Measurements from ENCODE around the gene VPS13C. TPM values are rescaled to one million over a fixed set of nuclear protein-coding genes. Genes with fewer than 3 reads are reported as not detected.

Gene VPS13C
- total and polyA plus RNA-seq, 10 donors = 32.9 to 194 (median 147) TPM

- Histone ChIP-seq H3K36me3 (peaks cover 0 to 100% (median 43%) of the 10 kb centered on the region in 6 donors), H3K4me1 (no peaks in the 10 kb centered on the region), H3K27ac (no peak overlapping the region), H3K4me3 (no peak overlapping the region), H3K27me3 (replicated peaks in 1 of 7) (no peaks in the 10 kb centered on the region), H3K9me3 (no peaks in the 10 kb centered on the region)
- intact Hi-C loops (cut with DNase I; ENCODE audit: low total_unique reads) = no loop called here
- no peak for DNase-seq
- no peak for TF ChIP-seq POLR2A (IDR thresholded peaks at IDR 0.05)
- TF ChIP-seq POLR2AphosphoS5 (IDR thresholded peaks at IDR 0.05) = no peak
- 93 to 98% (median 97%) methylated on average over 4 of the region's 4 CpGs for WGBS, 5 donors
Observed at GRCh38 chr15:61935493-61935892, 124.8 kb downstream of the VPS13C start.

- intact Hi-C loops (cut with DNase I; ENCODE audit: low total_unique reads) = no loop called here
- H3K4me1 ChIP-seq = no peaks in the 10 kb centered on the region
- H3K27me3 ChIP-seq (replicated peaks in 1 of 7) = no peaks in the 10 kb centered on the region
- TF ChIP-seq POLR2AphosphoS5 (IDR thresholded peaks at IDR 0.05) = no peak
- TF ChIP-seq CTCF (IDR thresholded peaks at IDR 0.05 in 8 of 11, conservative IDR thresholded peaks at IDR 0.05 in 3 of 11) = no peak
- no peak for TF ChIP-seq POLR2A (IDR thresholded peaks at IDR 0.05)
- no peaks in the 10 kb centered on the region for H3K9me3 ChIP-seq
- H3K36me3 ChIP-seq = peaks cover 0 to 100% (median 56%) of the 10 kb centered on the region in 6 donors
- no peak overlapping the region for H3K27ac ChIP-seq
- H3K4me3 ChIP-seq = no peak overlapping the region
- DNase-seq = no peak
Observed at GRCh38 chr15:61929452-61929851, 130.8 kb downstream of the VPS13C start.

GRCh38 chr15:61923173-61923572 is 137.1 kb downstream of the VPS13C start:
- TF ChIP-seq POLR2AphosphoS5 (IDR thresholded peaks at IDR 0.05) (no peak), POLR2A (IDR thresholded peaks at IDR 0.05) (no peak), CTCF (IDR thresholded peaks at IDR 0.05 in 8 of 11, conservative IDR thresholded peaks at IDR 0.05 in 3 of 11) (no peak)
- peaks cover 0 to 97% (median 67%) of the 10 kb centered on the region in 6 donors for H3K36me3 ChIP-seq
- 93 to 99% (median 96%) methylated on average over 3 of the region's 3 CpGs for WGBS, 5 donors

GRCh38 chr15:61921093-61921492 is 139.2 kb downstream of the VPS13C start:
- Histone ChIP-seq H3K27me3 (replicated peaks in 1 of 7) (no peaks in the 10 kb centered on the region), H3K36me3 (peaks cover 5 to 97% (median 71%) of the 10 kb centered on the region in 6 donors), H3K4me1 (no peaks in the 10 kb centered on the region), H3K27ac (no peak overlapping the region), H3K9me3 (no peaks in the 10 kb centered on the region), H3K4me3 (no peak overlapping the region)
- intact Hi-C loops (cut with DNase I; ENCODE audit: low total_unique reads) = no loop called here
- no peak for TF ChIP-seq POLR2AphosphoS5 (IDR thresholded peaks at IDR 0.05)
- no peak for TF ChIP-seq POLR2A (IDR thresholded peaks at IDR 0.05)
- TF ChIP-seq CTCF (IDR thresholded peaks at IDR 0.05 in 8 of 11, conservative IDR thresholded peaks at IDR 0.05 in 3 of 11) = no peak
- 87 to 98% (median 93%) methylated on average over 1 of the region's 1 CpG for WGBS, 5 donors
- DNase-seq = no peak

More at GRCh38 chr15:61923173-61923572, 137.1 kb downstream of the VPS13C start:
- no peak for DNase-seq
- no peaks in the 10 kb centered on the region for H3K4me1 ChIP-seq
- H3K4me3 ChIP-seq = no peak overlapping the region
- no peaks in the 10 kb centered on the region for H3K9me3 ChIP-seq
- intact Hi-C loops (cut with DNase I; ENCODE audit: low total_unique reads) = no loop called here
- no peaks in the 10 kb centered on the region for H3K27me3 ChIP-seq (replicated peaks in 1 of 7)
- no peak overlapping the region for H3K27ac ChIP-seq

GRCh38 chr15:61917457-61917856 is 142.8 kb downstream of the VPS13C start:
- Histone ChIP-seq H3K36me3 (peaks cover 5 to 98% (median 82%) of the 10 kb centered on the region in 6 donors), H3K9me3 (no peaks in the 10 kb centered on the region), H3K4me1 (no peaks in the 10 kb centered on the region), H3K4me3 (no peak overlapping the region), H3K27me3 (replicated peaks in 1 of 7) (no peaks in the 10 kb centered on the region), H3K27ac (no peak overlapping the region)
- DNase-seq = no peak
- intact Hi-C loops (cut with DNase I; ENCODE audit: low total_unique reads) = no loop called here
- 95 to 97% (median 96%) methylated on average over 1 of the region's 1 CpG for WGBS, 5 donors
- TF ChIP-seq CTCF (IDR thresholded peaks at IDR 0.05 in 8 of 11, conservative IDR thresholded peaks at IDR 0.05 in 3 of 11) = no peak
- no peak for TF ChIP-seq POLR2AphosphoS5 (IDR thresholded peaks at IDR 0.05)
- TF ChIP-seq POLR2A (IDR thresholded peaks at IDR 0.05) = no peak

All from spleen (tissue), 11 donors.